ENCODE results near the gene MAP3K10.

The MAP3K10 gene

GRCh38 chr19:40175820-40176219, 15.4 kb upstream of the MAP3K10 start:
- no peak for DNase-seq

GRCh38 chr19:40177286-40178070, 13.7 kb upstream of the MAP3K10 start:
- no peak for DNase-seq

GRCh38 chr19:40178756-40179155, 12.5 kb upstream of the MAP3K10 start:
- DNase-seq = no peak

- DNase-seq = no peak
These were observed 7.0 kb upstream of the MAP3K10 start for GRCh38 chr19:40184273-40184672.

GRCh38 chr19:40191836-40192646, 815 bp downstream of the MAP3K10 start:
- DNase-seq = no peak

DNA sequence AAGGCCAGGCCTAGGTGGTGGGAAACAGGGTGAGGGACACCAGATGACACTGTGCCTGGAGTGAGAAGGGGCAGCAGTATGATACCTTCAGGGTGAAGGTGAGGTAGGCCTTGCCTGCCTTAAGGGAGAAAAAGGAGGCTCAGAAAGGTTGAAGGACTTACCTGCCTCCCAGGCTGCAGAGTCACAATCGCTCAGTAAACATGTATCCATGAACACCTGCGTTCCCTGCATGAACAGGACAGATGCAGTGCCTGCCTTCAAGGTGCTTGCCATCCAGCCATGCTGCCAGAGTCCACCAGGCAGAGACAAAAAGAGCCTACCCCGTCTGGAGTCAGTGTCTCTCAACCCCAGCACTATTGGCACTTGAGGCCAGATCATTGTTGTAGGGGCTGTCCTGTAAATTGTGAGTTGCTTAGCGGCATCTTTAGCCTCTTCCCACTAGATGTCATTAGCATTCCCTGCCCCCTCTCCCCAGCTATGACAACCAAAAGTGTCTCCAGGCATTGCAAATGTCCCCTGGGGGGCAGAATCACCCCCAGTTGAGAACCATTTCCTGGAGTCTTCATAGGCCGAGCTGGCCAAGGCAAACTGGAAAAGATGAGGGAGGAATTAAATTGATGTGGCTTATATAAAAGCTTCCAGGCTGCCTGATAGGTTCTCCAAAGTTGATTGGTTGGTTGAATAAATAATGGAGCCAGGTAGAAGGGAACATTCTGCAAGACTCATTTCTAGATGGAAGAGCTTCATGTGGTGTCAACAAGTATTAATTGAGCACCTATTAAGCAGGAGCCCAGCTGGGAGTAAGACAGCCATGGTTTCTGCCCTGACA, 1.7 kb downstream of the MAP3K10 start:
- no peak for DNase-seq

DNA sequence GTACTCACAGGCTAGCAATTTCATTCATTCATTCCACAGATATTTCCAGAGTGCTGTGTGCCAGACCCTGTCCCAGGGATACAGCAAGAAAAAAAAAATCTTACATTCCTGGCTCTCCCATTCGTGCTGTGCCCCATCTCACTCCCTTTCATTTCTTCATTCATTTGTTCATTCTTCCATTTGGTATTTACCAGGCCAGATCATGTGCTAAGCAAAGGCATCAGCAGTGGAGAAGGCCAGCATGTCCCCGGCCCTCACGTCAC, 2.3 kb downstream of the MAP3K10 start:
- no peak for DNase-seq

DNA sequence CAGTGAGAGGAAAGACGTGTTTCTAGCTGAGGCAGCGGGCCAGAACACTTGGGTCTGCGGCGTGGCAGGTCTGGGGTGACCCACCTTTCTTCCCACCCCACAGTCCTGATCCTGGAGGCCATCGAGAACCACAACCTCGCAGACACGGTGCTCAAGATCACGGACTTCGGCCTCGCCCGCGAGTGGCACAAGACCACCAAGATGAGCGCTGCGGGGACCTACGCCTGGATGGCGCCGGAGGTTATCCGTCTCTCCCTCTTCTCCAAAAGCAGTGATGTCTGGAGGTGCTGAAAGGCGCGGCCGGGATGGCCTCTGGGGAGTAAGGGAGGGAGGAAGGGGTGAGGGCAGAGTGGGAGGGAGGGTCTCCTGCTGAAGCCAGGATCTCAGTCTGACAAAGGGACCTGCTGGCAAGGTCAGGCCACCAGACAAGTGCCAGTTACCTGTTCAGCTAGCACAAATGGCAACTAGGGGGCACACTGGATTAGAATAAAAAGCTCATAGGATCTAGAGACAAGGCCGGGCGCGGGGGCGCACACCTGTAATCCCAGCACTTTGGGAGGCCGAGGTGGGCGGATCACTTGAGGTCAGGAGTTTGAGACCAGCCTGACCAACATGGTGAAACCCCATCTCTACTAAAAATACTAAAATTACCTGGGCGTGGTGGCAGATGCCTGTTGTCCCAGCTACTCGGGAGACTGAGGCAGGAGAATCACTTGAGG, 7.2 kb downstream of the MAP3K10 start:
- DNase-seq = no peak

DNA sequence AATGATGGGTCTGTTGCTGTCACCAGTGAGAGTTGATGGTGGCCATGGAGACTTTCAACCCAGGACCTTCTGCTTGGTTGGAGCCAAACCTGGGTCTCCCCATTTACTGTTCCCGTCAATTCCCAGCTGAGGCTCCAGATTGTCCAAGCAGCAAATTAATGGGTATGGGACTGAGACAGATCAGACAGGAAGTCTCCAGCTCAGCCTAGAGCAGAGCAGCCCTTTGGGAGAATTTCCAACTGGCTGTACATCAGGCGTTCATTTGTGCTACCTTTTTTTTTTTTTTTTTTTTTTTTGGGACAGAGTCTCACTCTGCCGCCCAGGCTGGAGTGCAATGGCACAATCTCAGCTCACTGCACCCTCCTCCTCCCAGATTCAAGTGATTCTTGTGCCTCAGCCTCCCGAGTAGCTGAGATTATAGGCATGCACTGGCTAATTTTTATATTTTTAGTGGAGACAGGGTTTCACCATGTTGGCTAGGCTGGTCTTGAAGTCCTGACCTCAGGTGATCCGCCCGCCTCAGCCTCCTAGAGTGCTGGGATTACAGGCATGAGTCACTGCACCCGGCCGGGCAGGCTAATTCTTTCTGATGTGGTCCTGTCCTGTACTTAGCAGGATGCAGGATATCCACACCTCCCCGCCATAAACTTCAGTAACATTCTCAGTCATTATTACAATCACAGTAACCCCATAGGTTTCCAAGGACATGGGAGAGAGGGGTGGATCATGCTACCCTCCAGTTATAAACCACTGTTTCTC, 9.3 kb downstream of the MAP3K10 start:
- DNase-seq = no peak

GRCh38 chr19:40204381-40204780, 13.2 kb downstream of the MAP3K10 start:
- DNase-seq = no peak

- DNase-seq = no peak
These were observed 14.5 kb downstream of the MAP3K10 start for GRCh38 chr19:40205760-40206159.

- DNase-seq = no peak
These were observed 17.4 kb downstream of the MAP3K10 start for GRCh38 chr19:40208602-40209001.

DNA sequence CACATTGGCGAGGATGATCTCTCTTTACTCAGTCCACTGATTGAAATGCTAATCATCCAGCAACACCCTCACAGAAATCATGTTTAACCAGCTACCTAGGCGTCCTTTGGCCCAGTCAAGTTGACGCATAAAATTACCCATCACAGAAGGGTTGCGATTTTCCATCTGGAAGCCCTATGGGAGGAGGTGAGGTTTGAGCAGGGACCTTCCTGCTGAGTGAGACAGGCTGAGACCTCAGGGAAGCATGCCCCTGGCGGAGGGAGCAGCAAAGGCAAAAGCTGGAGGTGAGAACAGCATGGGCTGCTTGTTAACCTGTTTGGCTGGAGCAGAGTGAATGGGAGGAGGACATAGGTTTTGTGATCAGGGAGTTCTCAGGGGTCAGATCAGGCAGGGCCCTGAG, 19.7 kb downstream of the MAP3K10 start:
- DNase-seq = no peak

DNA sequence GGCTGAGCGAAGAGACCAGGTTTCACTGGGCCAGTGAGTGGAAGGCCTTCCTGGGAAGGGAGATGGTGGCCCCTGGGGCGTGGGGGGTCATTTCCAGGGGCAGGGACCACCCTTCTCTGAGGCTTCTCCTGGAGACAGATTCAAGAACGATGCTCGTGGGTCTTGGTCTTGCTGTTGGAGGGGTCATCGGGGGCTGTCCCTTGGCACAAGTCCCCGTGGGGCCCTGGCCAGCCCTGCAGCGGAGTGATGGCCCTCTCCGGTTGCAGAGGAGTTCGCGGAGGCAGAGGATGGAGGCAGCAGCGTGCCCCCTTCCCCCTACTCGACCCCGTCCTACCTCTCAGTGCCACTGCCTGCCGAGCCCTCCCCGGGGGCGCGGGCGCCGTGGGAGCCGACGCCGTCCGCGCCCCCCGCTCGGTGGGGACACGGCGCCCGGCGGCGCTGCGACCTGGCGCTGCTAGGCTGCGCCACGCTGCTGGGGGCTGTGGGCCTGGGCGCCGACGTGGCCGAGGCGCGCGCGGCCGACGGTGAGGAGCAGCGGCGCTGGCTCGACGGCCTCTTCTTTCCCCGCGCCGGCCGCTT, 22.1 kb downstream of the MAP3K10 start:
- DNase-seq = no peak

GRCh38 chr19:40213882-40214570, 22.8 kb downstream of the MAP3K10 start:
- DNase-seq = no peak

- no peak for DNase-seq
These were observed 23.7 kb downstream of the MAP3K10 start for GRCh38 chr19:40214936-40215335.

DNA sequence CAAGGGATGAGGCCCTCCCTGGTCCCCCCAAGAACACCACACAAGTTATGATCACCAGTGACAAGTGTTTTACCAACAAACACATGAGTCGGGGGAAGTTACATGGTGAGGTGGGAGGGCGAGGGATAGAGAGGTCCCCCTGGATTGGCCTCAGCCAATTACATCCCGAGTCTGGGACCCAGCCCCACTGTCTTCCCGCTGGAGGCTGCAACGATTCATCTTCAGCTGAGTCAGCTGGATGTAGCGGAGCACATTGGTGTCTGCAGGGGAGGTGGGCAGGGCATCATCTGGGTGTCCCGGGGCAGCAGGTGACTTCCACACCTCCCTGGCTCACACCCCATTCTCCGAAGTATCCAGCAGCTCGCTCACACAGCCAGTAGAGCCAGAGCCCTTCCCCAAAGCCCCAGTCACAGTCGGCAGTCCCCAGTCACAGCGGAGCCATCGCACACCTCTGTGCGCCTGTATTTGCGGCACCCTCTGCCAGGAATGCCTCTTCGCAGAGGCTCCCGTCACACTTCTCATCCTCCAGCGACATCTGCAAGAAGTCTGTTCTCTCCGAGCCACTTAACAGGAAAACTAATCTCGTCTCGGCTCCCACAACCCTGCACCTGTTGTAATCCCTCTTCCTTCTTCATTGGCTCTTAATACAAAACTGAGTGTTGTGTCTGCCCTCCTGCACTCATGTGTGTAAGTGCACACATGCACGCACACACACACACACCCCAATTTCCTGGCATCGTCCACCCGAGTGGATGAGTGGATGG, 25.0 kb downstream of the MAP3K10 start:
- DNase-seq = no peak

- no peak for DNase-seq
These were observed 25.5 kb downstream of the MAP3K10 start for GRCh38 chr19:40216777-40217026.

DNA sequence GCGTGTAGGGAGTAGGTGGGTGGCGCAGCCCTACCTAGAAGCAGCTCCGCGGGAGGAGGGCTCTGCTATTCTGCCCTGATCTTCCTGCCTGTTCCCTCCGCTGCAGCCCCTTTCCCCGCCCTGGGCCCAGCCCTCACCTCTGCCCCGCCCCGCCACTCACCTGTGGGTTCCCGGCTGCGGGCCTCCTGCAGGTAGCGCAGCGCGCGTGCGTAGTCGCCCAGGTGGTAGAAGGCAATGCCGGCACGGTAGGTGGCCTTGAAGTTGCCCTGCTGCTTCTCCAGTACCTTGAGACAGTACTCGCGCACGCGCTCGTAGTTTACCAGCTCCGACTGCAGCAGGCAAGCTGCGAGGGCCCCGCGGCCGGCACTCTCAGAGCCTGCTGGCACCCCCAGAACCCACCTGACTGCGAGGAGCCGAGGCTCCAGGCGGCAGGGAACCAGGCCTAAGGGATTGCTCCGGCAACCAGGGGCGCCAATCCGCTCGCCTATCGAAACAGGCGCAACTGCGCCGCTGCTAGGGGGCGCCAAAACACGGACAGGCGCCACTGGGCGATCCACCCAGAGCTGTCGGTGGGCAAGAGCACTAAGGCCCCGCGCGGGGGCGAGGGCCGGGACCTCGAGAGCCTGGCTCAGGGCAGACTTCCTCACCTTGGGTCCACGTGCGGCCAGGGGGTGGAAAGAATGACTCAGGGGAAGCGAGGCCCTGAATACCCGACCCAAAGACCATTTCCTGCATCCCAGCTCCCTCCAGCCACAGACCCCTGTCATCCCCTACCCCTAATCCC, 26.0 kb downstream of the MAP3K10 start:
- DNase-seq = no peak

Data from MV-4-11 (cell line).